Mesenchymal stem cell (in vitro differentiated cells and primary cell): ENCODE data around the gene PRKCI.
"Not testable (repeated sequence)": the region's sequence is repeated elsewhere in the genome, so short reads cannot be mapped to it uniquely, and the experiment has no call there.

ENCODE experiments used
- DNase-seq: peaks from one replicate; pipeline ENCODE4 v3.0.0-alpha.2; 2013
- H2AFZ ChIP-seq: one replicate; pipeline ENCODE4 v1.6.1; 2013; ENCODE audit warnings: low read depth, mild to moderate bottlenecking, control low read depth, inconsistent platforms, low read length, moderate library complexity
- H2AK5ac ChIP-seq: 2 replicates; pipeline ENCODE4 v1.6.1; 2013; ENCODE audit warnings: low read length, moderate library complexity, mild to moderate bottlenecking, inconsistent platforms; ENCODE audit not compliant: severe bottlenecking
- H2BK120ac ChIP-seq: one replicate; pipeline ENCODE4 v1.6.1; 2013; ENCODE audit warnings: low read depth, mild to moderate bottlenecking, inconsistent platforms, low read length, moderate library complexity
- H2BK12ac ChIP-seq, 2 experiments: one replicate each; pipeline ENCODE4 v1.6.1; 2013; ENCODE audit warnings: inconsistent platforms in 2 of 2, low read length in 2 of 2, mild to moderate bottlenecking in 2 of 2, moderate library complexity in 2 of 2, control low read depth in 1 of 2
- H2BK15ac ChIP-seq: one replicate; pipeline ENCODE4 v1.6.1; 2013; ENCODE audit warnings: mild to moderate bottlenecking, low read depth, inconsistent platforms; ENCODE audit not compliant: poor library complexity, severe bottlenecking
- H2BK5ac ChIP-seq: 2 replicates; pipeline ENCODE4 v1.6.1; 2013; ENCODE audit warnings: low read depth, mild to moderate bottlenecking, low read length, control low read depth, inconsistent platforms; ENCODE audit not compliant: poor library complexity, severe bottlenecking
- H3K14ac ChIP-seq, 2 experiments: one replicate each; pipeline ENCODE4 v1.6.1; 2013; ENCODE audit warnings: inconsistent platforms in 2 of 2, low read length in 2 of 2, control low read depth in 1 of 2, mild to moderate bottlenecking in 1 of 2, moderate library complexity in 1 of 2
- H3K18ac ChIP-seq, 2 experiments: one replicate each; pipeline ENCODE4 v1.6.1; 2013; ENCODE audit warnings: inconsistent platforms in 2 of 2, low read length in 2 of 2, control low read depth in 1 of 2, low read depth in 1 of 2, mild to moderate bottlenecking in 1 of 2
- H3K23ac ChIP-seq, 2 experiments: one replicate each; pipeline ENCODE4 v1.6.1; 2013; ENCODE audit warnings: inconsistent platforms in 2 of 2, low read length in 2 of 2, mild to moderate bottlenecking in 2 of 2, moderate library complexity in 2 of 2, control low read depth in 1 of 2
- H3K27ac ChIP-seq: 2 replicates; pipeline ENCODE4 v1.5.1; 2013; ENCODE audit warnings: mild to moderate bottlenecking, moderate library complexity, low read length, control low read depth, inconsistent platforms; ENCODE audit not compliant: poor library complexity, severe bottlenecking
- H3K27me3 ChIP-seq, 2 experiments: 2 replicates each; pipeline versions ENCODE4 v1.6.1 to v1.7.0; 2013; ENCODE audit warnings: low read length in 2 of 2, mild to moderate bottlenecking in 2 of 2, moderate library complexity in 2 of 2, control low read depth in 1 of 2, inconsistent platforms in 1 of 2; ENCODE audit not compliant: control insufficient read depth in 1 of 2, insufficient read depth in 1 of 2
- H3K36me3 ChIP-seq, 2 experiments: 2 replicates each; pipeline versions ENCODE4 v1.6.1 to v1.7.0; 2013; ENCODE audit warnings: low read length in 2 of 2, control low read depth in 1 of 2, inconsistent platforms in 1 of 2, low read depth in 1 of 2, mild to moderate bottlenecking in 1 of 2; ENCODE audit not compliant: insufficient read depth in 2 of 2, control insufficient read depth in 1 of 2
- H3K4ac ChIP-seq, 2 experiments: one replicate each; pipeline ENCODE4 v1.6.1; 2013; ENCODE audit warnings: inconsistent platforms in 2 of 2, low read length in 2 of 2, mild to moderate bottlenecking in 2 of 2, moderate library complexity in 2 of 2, control low read depth in 1 of 2, low read depth in 1 of 2
- H3K4me1 ChIP-seq: 2 replicates; pipeline ENCODE4 v1.6.1; 2013; ENCODE audit warnings: low read depth, low read length, control low read depth; ENCODE audit not compliant: control insufficient read depth, insufficient read depth
- H3K4me2 ChIP-seq: 2 replicates; pipeline ENCODE4 v1.6.1; 2013; ENCODE audit warnings: low read length, mild to moderate bottlenecking, inconsistent platforms; ENCODE audit not compliant: poor library complexity, severe bottlenecking
- H3K4me3 ChIP-seq, 2 experiments: 2 replicates each; pipeline versions ENCODE4 v1.5.1 to v1.7.0; 2013; ENCODE audit warnings: low read length in 2 of 2, mild to moderate bottlenecking in 2 of 2, control low read depth in 1 of 2, low read depth in 1 of 2; ENCODE audit not compliant: insufficient read depth in 1 of 2
- H3K79me1 ChIP-seq: replicated peaks from 2 replicates; pipeline ENCODE4 v1.6.1; 2013; ENCODE audit warnings: mild to moderate bottlenecking, control low read depth, low read length, inconsistent platforms; ENCODE audit not compliant: poor library complexity, severe bottlenecking
- H3K9ac ChIP-seq: 2 replicates; pipeline ENCODE4 v1.7.0; 2013; ENCODE audit warnings: mild to moderate bottlenecking, low read length, moderate library complexity
- H3K9me3 ChIP-seq: 2 replicates; pipeline ENCODE4 v1.7.0; 2013; ENCODE audit warnings: mild to moderate bottlenecking, low read length; ENCODE audit not compliant: control insufficient read depth
- H4K8ac ChIP-seq: one replicate; pipeline ENCODE4 v1.6.1; 2013; ENCODE audit warnings: inconsistent platforms, mild to moderate bottlenecking, low read length, moderate library complexity
- H4K91ac ChIP-seq: one replicate; pipeline ENCODE4 v1.6.1; 2013; ENCODE audit warnings: mild to moderate bottlenecking, low read length, inconsistent platforms
- WGBS: methylation state at CpG from one replicate; pipeline ENCODE4 v1.1.7; 2013; ENCODE audit warnings: mixed read lengths; 5-methylcytosine and 5-hydroxymethylcytosine counted together

The PRKCI gene

DNA sequence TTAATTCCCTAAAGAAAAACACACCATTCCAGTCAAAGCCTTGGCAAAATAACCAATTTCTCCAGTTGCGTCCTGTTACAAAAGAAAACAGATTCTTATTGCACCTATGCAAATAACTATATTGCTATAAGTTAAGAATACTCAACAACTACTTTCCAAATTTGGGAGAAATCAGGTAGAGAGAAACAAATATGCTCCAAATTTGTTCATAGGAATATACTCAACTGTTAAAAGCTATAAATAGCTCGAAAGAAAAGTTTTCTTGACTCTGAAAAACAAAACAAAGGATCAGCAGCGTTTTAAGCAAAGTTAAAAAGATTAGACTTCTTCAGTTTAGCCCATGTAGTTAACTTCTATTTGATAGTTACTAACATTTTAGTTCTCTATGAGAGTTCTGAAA lies 115.2 kb downstream of the PRKCI start:
- Histone ChIP-seq H3K9me3 (no peaks in the 10 kb centered on the region), H2BK120ac (no peak overlapping the region), H3K27me3 (no peaks in the 10 kb centered on the region), H4K91ac (no peak overlapping the region), H2AFZ (no peak overlapping the region), H3K4me3 (no peak overlapping the region), H2BK5ac (no peak overlapping the region), H2BK15ac (no peak overlapping the region), H3K9ac (no peak overlapping the region), H3K27ac (no peak overlapping the region), H3K23ac (no peak overlapping the region), H2AK5ac (no peak overlapping the region), H4K8ac (no peak overlapping the region), H3K4me1 (no peaks in the 10 kb centered on the region), H3K4me2 (no peak overlapping the region), H2BK12ac (no peak overlapping the region), H3K36me3 (no peaks in the 10 kb centered on the region), H3K18ac (no peak overlapping the region), H3K4ac (no peak overlapping the region), H3K79me1 (no peaks in the 10 kb centered on the region), H3K14ac (no peak overlapping the region)
- no peak for DNase-seq
- WGBS = 71% methylated on average over 2 of the region's 3 CpGs

GRCh38 chr3:170338690-170339340 lies 116.6 kb downstream of the PRKCI start:
- H2AFZ ChIP-seq = no peak overlapping the region
- H3K79me1 ChIP-seq = no peaks in the 10 kb centered on the region
- H3K9ac ChIP-seq = no peak overlapping the region
- H3K4me1 ChIP-seq = no peaks in the 10 kb centered on the region
- no peak for DNase-seq
- no peak overlapping the region for H3K4me2 ChIP-seq
- H3K27ac ChIP-seq = no peak overlapping the region
- H2BK120ac ChIP-seq = no peak overlapping the region
- no peak overlapping the region for H2BK12ac ChIP-seq
- H2AK5ac ChIP-seq = no peak overlapping the region
- H3K23ac ChIP-seq = no peak overlapping the region
- H3K18ac ChIP-seq = no peak overlapping the region
- H2BK15ac ChIP-seq = no peak overlapping the region
- H3K4me3 ChIP-seq = no peak overlapping the region
- no peaks in the 10 kb centered on the region for H3K36me3 ChIP-seq
- no peak overlapping the region for H3K14ac ChIP-seq
- 94% methylated on average over 1 of the region's 1 CpG for WGBS
- H3K9me3 ChIP-seq = no peaks in the 10 kb centered on the region
- H4K91ac ChIP-seq = no peak overlapping the region
- no peaks in the 10 kb centered on the region for H3K27me3 ChIP-seq
- H4K8ac ChIP-seq = no peak overlapping the region
- H2BK5ac ChIP-seq = no peak overlapping the region
- no peak overlapping the region for H3K4ac ChIP-seq

DNA sequence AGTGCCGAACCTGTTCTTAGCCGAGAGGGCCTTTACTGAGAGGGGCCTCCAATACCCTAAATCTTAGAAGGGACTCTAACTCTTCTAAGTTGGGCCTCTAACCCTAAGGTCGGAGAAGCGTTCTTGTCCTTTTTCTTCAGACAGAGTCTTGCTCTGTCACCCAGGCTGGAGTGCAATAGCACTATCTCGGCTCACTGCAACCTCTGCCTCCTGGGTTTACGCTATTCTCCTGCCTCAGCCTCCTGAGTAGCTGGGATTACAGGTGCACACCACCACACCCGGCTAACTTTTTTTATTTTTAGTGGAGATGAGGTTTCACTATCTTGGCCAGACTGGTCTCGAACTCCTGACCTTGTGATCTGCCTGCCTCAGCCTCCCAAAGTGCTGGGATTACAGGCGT lies 120.0 kb downstream of the PRKCI start:
- not testable (repeated sequence) for H3K36me3 ChIP-seq, H3K14ac ChIP-seq, H3K23ac ChIP-seq, H2BK120ac ChIP-seq, H3K9me3 ChIP-seq, H3K4me1 ChIP-seq, H3K27me3 ChIP-seq, H2AK5ac ChIP-seq, H3K18ac ChIP-seq, H3K4ac ChIP-seq, H2BK12ac ChIP-seq, H3K9ac ChIP-seq, H3K79me1 ChIP-seq, H4K91ac ChIP-seq, H2BK5ac ChIP-seq, H2AFZ ChIP-seq, H4K8ac ChIP-seq, H3K4me2 ChIP-seq, H3K27ac ChIP-seq, H3K4me3 ChIP-seq, H2BK15ac ChIP-seq, DNase-seq
- 96% methylated on average over 9 of the region's 9 CpGs for WGBS

DNA sequence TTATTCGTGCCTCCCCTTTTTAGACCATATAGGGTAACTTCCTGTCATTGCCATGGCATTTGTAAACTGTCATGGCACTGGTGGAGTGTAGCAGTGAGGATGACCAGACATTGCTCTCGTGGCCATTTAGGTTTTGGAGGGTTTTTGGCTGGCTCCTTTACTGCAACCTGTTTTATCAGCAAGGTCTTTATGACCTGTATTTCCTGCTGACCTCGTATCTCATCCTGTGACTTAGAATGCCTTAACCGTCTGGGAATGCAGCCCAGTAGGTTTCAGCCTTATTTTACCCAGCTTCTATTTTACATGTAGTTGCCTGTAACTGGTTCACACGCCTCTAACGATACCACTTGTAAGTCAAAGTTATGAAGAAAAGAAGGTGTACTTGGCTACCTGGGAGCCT lies 121.6 kb downstream of the PRKCI start:
- not testable (repeated sequence) for H3K23ac ChIP-seq

More for the DNA sequence above, 121.6 kb downstream of the PRKCI start:
- H2BK15ac ChIP-seq, H3K27me3 ChIP-seq, H4K91ac ChIP-seq, H3K18ac ChIP-seq, H2BK120ac ChIP-seq, H3K9me3 ChIP-seq, H2BK12ac ChIP-seq, H3K4ac ChIP-seq, H3K4me2 ChIP-seq, H2AK5ac ChIP-seq, H3K4me1 ChIP-seq, H3K36me3 ChIP-seq, H3K9ac ChIP-seq, H2BK5ac ChIP-seq, H3K4me3 ChIP-seq, DNase-seq, H4K8ac ChIP-seq, H3K79me1 ChIP-seq, H3K14ac ChIP-seq, H3K27ac ChIP-seq, H2AFZ ChIP-seq: not testable (repeated sequence)
- WGBS = 67% methylated on average over 6 of the region's 6 CpGs
